ENCODE data around the gene FOXI1. TPM values are rescaled to one million over a fixed set of nuclear protein-coding genes. Genes with fewer than 3 reads are reported as not detected.

Gene FOXI1
- total RNA-seq, 1 experiment from 2014 or later, result not detected

GRCh38 chr5:170144286-170145023, 38.8 kb downstream of the FOXI1 start:
- RAD21 ChIA-PET (ENCODE audit: low non-redundant PET in 1 of 2, low total read pairs in 2 of 2, uncharacterized antibody in 2 of 2, unreplicated experiment in 2 of 2), result no interaction called here
- no peaks in the 10 kb centered on the region for H3K9me2 ChIP-seq (ENCODE audit: insufficient read depth)
- H3K36me3 ChIP-seq (ENCODE audit: control insufficient read depth in 1 of 2, insufficient read depth in 2 of 2, low read length in 2 of 2), result no peaks in the 10 kb centered on the region
- H3K4me3 ChIP-seq (replicated peaks in 1 of 2; ENCODE audit: low read depth in 1 of 2, low read length in 2 of 2), result no peak overlapping the region
- no TSS peak for BruUV-seq (replicated peaks)
- H4K20me1 ChIP-seq (ENCODE audit: insufficient read depth), result no peaks in the 10 kb centered on the region
- H3K4me2 ChIP-seq (ENCODE audit: low read length), result no peak overlapping the region
- CTCF ChIA-PET, result no interaction called here
- DNase-seq (ENCODE audit: low read depth, low spot score), result no peak
- intact Hi-C loops (cut with micrococcal nuclease), result no loop called here
- ATAC-seq, result no peak
- POLR2A ChIA-PET, result no interaction called here
- no peaks in the 10 kb centered on the region for H3K79me2 ChIP-seq (ENCODE audit: insufficient read depth, low read length)
- no peak for TF ChIP-seq ZFX (IDR thresholded peaks at IDR 0.05)
- TF ChIP-seq SIN3A (IDR thresholded peaks at IDR 0.05; ENCODE audit: low read depth), result no peak
- TF ChIP-seq POLR2AphosphoS5 (IDR thresholded peaks at IDR 0.05; ENCODE audit: low read depth, low read length), result no peak
- no peak for TF ChIP-seq RAD21 (IDR thresholded peaks at IDR 0.05; ENCODE audit: low read depth)
- no peak for TF ChIP-seq EZH2phosphoT487 (IDR thresholded peaks at IDR 0.05; ENCODE audit: borderline replicate concordance)
- no peak for TF ChIP-seq EZH2 (IDR thresholded peaks at IDR 0.05)
- no peak for TF ChIP-seq ZBTB33 (IDR thresholded peaks at IDR 0.05; ENCODE audit: extremely low read depth, insufficient replicate concordance, low read length)
- TF ChIP-seq ATF3 (IDR thresholded peaks at IDR 0.05), result no peak
- TF ChIP-seq EGR1 (IDR thresholded peaks at IDR 0.05; ENCODE audit: low read depth), result no peak
- no peak for TF ChIP-seq CEBPB (IDR thresholded peaks at IDR 0.05; ENCODE audit: low read depth)
- no peak for TF ChIP-seq MAX (IDR thresholded peaks at IDR 0.05)
- no peak for TF ChIP-seq YY1 (IDR thresholded peaks at IDR 0.05; ENCODE audit: extremely low read depth, insufficient replicate concordance, low read depth, low read length)
- TF ChIP-seq TCF7L2 (IDR thresholded peaks at IDR 0.05; ENCODE audit: borderline replicate concordance, extremely low read depth, insufficient read depth, insufficient read length), result no peak
- TF ChIP-seq ZNF274 (IDR thresholded peaks at IDR 0.05; ENCODE audit: low read depth, low read length), result no peak
- no peak for TF ChIP-seq POLR2A (IDR thresholded peaks at IDR 0.05; ENCODE audit: borderline replicate concordance, extremely low read depth, insufficient read depth, insufficient read length)
- no peaks in the 10 kb centered on the region for H3K27me3 ChIP-seq (ENCODE audit: insufficient read depth, low read length)
- H2AFZ ChIP-seq (ENCODE audit: low read depth, low read length, poor library complexity, severe bottlenecking), result no peak overlapping the region
- H3K9me3 ChIP-seq (ENCODE audit: control insufficient read depth in 1 of 2, insufficient read depth in 1 of 2, low read depth in 1 of 2, low read length in 2 of 2), result no peaks in the 10 kb centered on the region
- no peak overlapping the region for H3K9ac ChIP-seq (ENCODE audit: low read length)
- no peaks in the 10 kb centered on the region for H3K4me1 ChIP-seq (ENCODE audit: control insufficient read depth in 1 of 2, insufficient read depth in 2 of 2, low read length in 2 of 2)
- H3K27ac ChIP-seq (ENCODE audit: low read depth, low read length), result no peak overlapping the region

Measured in HCT116 (cell line).